Thyroid gland (tissue), 4 donors: Measurements from ENCODE around the gene SLC24A1.

Source experiments
- CTCF ChIP-seq, 6 experiments: fragments of 200-600 bp in 3 of 6; fragments of 450-650 bp in 3 of 6; sonication (generic) in 3 of 6; IDR thresholded peaks; one replicate each; pipeline ENCODE4 v1.5.1; 2016 to 2019; ENCODE audit warnings: antibody characterized with exemption in 6 of 6, mild to moderate bottlenecking in 2 of 6, inconsistent platforms in 1 of 6, moderate library complexity in 1 of 6
- POLR2A ChIP-seq, 2 donors: fragments of 450-650 bp; IDR thresholded peaks; one replicate each; pipeline ENCODE4 v1.6.1; 2017; ENCODE audit warnings: antibody characterized with exemption in 2 of 2, mild to moderate bottlenecking in 2 of 2, moderate library complexity in 1 of 2

- no peak for TF ChIP-seq POLR2A (IDR thresholded peaks at IDR 0.05)
- TF ChIP-seq CTCF (IDR thresholded peaks at IDR 0.05), result no peak
Observed at GRCh38 chr15:65653341-65653740, 31.6 kb downstream of the SLC24A1 start.
